ENCODE measurements around the gene SERPINA12. TPM values are rescaled to one million over a fixed set of nuclear protein-coding genes. Genes with fewer than 3 reads are reported as not detected.

Gene SERPINA12
- total RNA-seq, 1 experiment from 2014 or later, result not detected

GRCh38 chr14:94486883-94487282, 22.4 kb downstream of the SERPINA12 start:
- Histone ChIP-seq H3K27me3 (ENCODE audit: insufficient read depth, low read length) (peaks cover 9% of the 10 kb centered on the region; the same call in 1 of the 2 replicates), H3K4me2 (ENCODE audit: low read length) (peak overlapping the region; percentile 73), H3K9me2 (ENCODE audit: insufficient read depth) (no peaks in the 10 kb centered on the region), H3K79me2 (ENCODE audit: insufficient read depth, low read length) (no peaks in the 10 kb centered on the region), H3K27ac (ENCODE audit: low read depth, low read length) (no peak overlapping the region), H3K4me3 (replicated peaks in 1 of 2; ENCODE audit: low read depth in 1 of 2, low read length in 2 of 2) (peak overlapping the region in 1 of 2 experiments; percentile 25; a peak in 1 of 4 replicates), H3K9me3 (ENCODE audit: control insufficient read depth in 1 of 2, insufficient read depth in 1 of 2, low read depth in 1 of 2, low read length in 2 of 2) (no peaks in the 10 kb centered on the region), H3K9ac (ENCODE audit: low read length) (no peak overlapping the region), H3K36me3 (ENCODE audit: control insufficient read depth in 1 of 2, insufficient read depth in 2 of 2, low read length in 2 of 2) (no peaks in the 10 kb centered on the region), H3K4me1 (ENCODE audit: control insufficient read depth in 1 of 2, insufficient read depth in 2 of 2, low read length in 2 of 2) (peaks cover 0 to 13% of the 10 kb centered on the region in 2 experiments; a peak in 2 of 4 replicates), H2AFZ (ENCODE audit: low read depth, low read length, poor library complexity, severe bottlenecking) (no peak overlapping the region), H4K20me1 (ENCODE audit: insufficient read depth) (no peaks in the 10 kb centered on the region)
- ATAC-seq (no peak; the same call in 1 of the 2 replicates), DNase-seq (ENCODE audit: low read depth, low spot score) (no peak)
- no peak for TF ChIP-seq ATF3 (IDR thresholded peaks at IDR 0.05)
- no peak for TF ChIP-seq REST (IDR thresholded peaks at IDR 0.05; ENCODE audit: low read depth)
- TF ChIP-seq POLR2A (IDR thresholded peaks at IDR 0.05; ENCODE audit: borderline replicate concordance, extremely low read depth, insufficient read depth, insufficient read length), result no peak
- no peak for TF ChIP-seq JUND (IDR thresholded peaks at IDR 0.05)
- no peak for TF ChIP-seq TCF7L2 (IDR thresholded peaks at IDR 0.05; ENCODE audit: borderline replicate concordance, extremely low read depth, insufficient read depth, insufficient read length)
- TF ChIP-seq EZH2phosphoT487 (IDR thresholded peaks at IDR 0.05; ENCODE audit: borderline replicate concordance), result no peak
- no peak for TF ChIP-seq EGR1 (IDR thresholded peaks at IDR 0.05; ENCODE audit: low read depth)
- TF ChIP-seq RAD21 (IDR thresholded peaks at IDR 0.05; ENCODE audit: low read depth), result no peak
- no peak for TF ChIP-seq ELF1 (IDR thresholded peaks at IDR 0.05; ENCODE audit: borderline replicate concordance, low read depth)
- TF ChIP-seq SRF (IDR thresholded peaks at IDR 0.05; ENCODE audit: low read depth), result no peak
- TF ChIP-seq SP1 (IDR thresholded peaks at IDR 0.05; ENCODE audit: low read depth), result no peak
- TF ChIP-seq EZH2 (IDR thresholded peaks at IDR 0.05), result no peak
- no peak for TF ChIP-seq ZBTB33 (IDR thresholded peaks at IDR 0.05; ENCODE audit: extremely low read depth, insufficient replicate concordance, low read length)
- ChIA-PET POLR2A (interaction anchor here (0.7 kb wide), 2 partner anchors 53 to 113 kb away, joined by 3 read pairs; no protein-coding TSS in a partner anchor), RAD21 (ENCODE audit: low non-redundant PET in 1 of 2, low total read pairs in 2 of 2, uncharacterized antibody in 2 of 2, unreplicated experiment in 2 of 2) (interaction anchor here (0.8 to 1.3 kb wide), 4 partner anchors 53 to 355 kb away, joined by 3 to 19 read pairs (median 9); no protein-coding TSS in a partner anchor), CTCF (interaction anchor here (0.6 to 2.6 kb wide), 27 partner anchors 8 to 551 kb away, joined by 3 to 56 read pairs (median 4); partner anchors contain the start of gene SERPINA9)
- no TSS peak for BruUV-seq (replicated peaks)
- intact Hi-C loops (cut with micrococcal nuclease), result loop anchor here (1.0 to 5.0 kb wide), 3 partner anchors 50 to 354 kb away; no protein-coding TSS in a partner anchor

Data from HCT116 (cell line).